GM21576 (cell line): ENCODE data around the gene STK4.
"Not testable (repeated sequence)": the region's sequence is repeated elsewhere in the genome, so short reads cannot be mapped to it uniquely, and the experiment has no call there.

ENCODE experiments used
- ATAC-seq: cut with Tn5 transposase; IDR thresholded peaks from one replicate; pipeline ENCODE4 v1.9.1; 2021; ENCODE audit warnings: mild to moderate bottlenecking, moderate library complexity; ENCODE audit not compliant: unreplicated experiment

The STK4 gene

GRCh38 chr20:44981736-44982406 lies 15.6 kb downstream of the STK4 start:
- ATAC-seq = no peak

GRCh38 chr20:44983093-44983674 lies 16.9 kb downstream of the STK4 start:
- no peak for ATAC-seq

GRCh38 chr20:44988631-44989171 lies 22.4 kb downstream of the STK4 start:
- ATAC-seq = no peak

- no peak for ATAC-seq
These were observed 24.1 kb downstream of the STK4 start for GRCh38 chr20:44990425-44990824.

GRCh38 chr20:44990957-44991356 lies 24.6 kb downstream of the STK4 start:
- no peak for ATAC-seq

- no peak for ATAC-seq
These were observed 27.0 kb downstream of the STK4 start for GRCh38 chr20:44993343-44993742.

GRCh38 chr20:44997171-44997570 lies 30.9 kb downstream of the STK4 start:
- ATAC-seq = no peak

- ATAC-seq = no peak
These were observed 31.4 kb downstream of the STK4 start for GRCh38 chr20:44997668-44998067.

- ATAC-seq = no peak
These were observed 42.3 kb downstream of the STK4 start for GRCh38 chr20:45008521-45009049.

GRCh38 chr20:45010399-45010828 lies 44.1 kb downstream of the STK4 start:
- ATAC-seq = no peak

- ATAC-seq = no peak
These were observed 44.8 kb downstream of the STK4 start for GRCh38 chr20:45011108-45011526.

- ATAC-seq = no peak
These were observed 46.5 kb downstream of the STK4 start for GRCh38 chr20:45012682-45013302.

- not testable (repeated sequence) for ATAC-seq
These were observed 47.8 kb downstream of the STK4 start for GRCh38 chr20:45014131-45014530.

- ATAC-seq = no peak
These were observed 48.5 kb downstream of the STK4 start for GRCh38 chr20:45014671-45015415.

- ATAC-seq = no peak
These were observed 49.9 kb downstream of the STK4 start for GRCh38 chr20:45016089-45016671.

- no peak for ATAC-seq
These were observed 51.0 kb downstream of the STK4 start for GRCh38 chr20:45017281-45017680.

GRCh38 chr20:45017857-45018256 lies 51.5 kb downstream of the STK4 start:
- no peak for ATAC-seq

- no peak for ATAC-seq
These were observed 52.9 kb downstream of the STK4 start for GRCh38 chr20:45019027-45019761.

- ATAC-seq = no peak
These were observed 53.4 kb downstream of the STK4 start for GRCh38 chr20:45019762-45020123.

- ATAC-seq = no peak
These were observed 54.0 kb downstream of the STK4 start for GRCh38 chr20:45020236-45020886.
